Measurements from ENCODE around the gene BDH2.

The BDH2 gene

DNA sequence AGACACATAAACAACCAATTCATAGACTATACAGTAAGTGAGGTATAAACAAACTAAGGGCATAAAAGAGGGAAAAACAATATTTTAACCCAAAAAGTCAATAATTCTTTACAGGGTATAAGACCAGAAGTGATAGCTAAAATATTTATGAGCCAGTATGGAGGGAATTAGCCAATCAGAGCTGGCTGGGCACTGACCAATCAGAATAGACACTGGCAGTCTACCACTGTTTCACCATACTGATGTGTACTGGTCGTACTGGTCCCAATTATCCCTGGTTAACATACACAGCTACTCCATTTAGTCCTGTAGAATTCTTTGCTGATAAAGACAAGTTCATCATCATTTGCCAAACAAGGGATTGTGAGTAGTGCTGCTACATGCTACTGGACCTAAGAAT is 70.3 kb downstream of the BDH2 start:
- no peak overlapping the region for H3K4me3 ChIP-seq (ENCODE audit: low read depth, low read length)
- TF ChIP-seq, protein P1, sequence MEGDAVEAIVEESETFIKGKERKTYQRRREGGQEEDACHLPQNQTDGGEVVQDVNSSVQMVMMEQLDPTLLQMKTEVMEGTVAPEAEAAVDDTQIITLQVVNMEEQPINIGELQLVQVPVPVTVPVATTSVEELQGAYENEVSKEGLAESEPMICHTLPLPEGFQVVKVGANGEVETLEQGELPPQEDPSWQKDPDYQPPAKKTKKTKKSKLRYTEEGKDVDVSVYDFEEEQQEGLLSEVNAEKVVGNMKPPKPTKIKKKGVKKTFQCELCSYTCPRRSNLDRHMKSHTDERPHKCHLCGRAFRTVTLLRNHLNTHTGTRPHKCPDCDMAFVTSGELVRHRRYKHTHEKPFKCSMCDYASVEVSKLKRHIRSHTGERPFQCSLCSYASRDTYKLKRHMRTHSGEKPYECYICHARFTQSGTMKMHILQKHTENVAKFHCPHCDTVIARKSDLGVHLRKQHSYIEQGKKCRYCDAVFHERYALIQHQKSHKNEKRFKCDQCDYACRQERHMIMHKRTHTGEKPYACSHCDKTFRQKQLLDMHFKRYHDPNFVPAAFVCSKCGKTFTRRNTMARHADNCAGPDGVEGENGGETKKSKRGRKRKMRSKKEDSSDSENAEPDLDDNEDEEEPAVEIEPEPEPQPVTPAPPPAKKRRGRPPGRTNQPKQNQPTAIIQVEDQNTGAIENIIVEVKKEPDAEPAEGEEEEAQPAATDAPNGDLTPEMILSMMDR (IDR thresholded peaks at IDR 0.05; ENCODE audit: borderline replicate concordance, insufficient read depth, low read depth, low read length) = no peak

Measured in GM12875 (cell line).